Neuronal stem cell (in vitro differentiated cells): ENCODE results near the gene SNX22.

Experiments
- DNase-seq: peaks from one replicate; pipeline ENCODE4 v3.0.0-alpha.2; 2013; ENCODE audit warnings: low spot score
- H2AFZ ChIP-seq: one replicate; pipeline ENCODE4 v1.6.1; 2013; ENCODE audit warnings: mild to moderate bottlenecking, low read length, inconsistent platforms
- H2AK5ac ChIP-seq: 2 replicates; pipeline ENCODE4 v1.6.1; 2013; ENCODE audit warnings: low read depth, mild to moderate bottlenecking, inconsistent platforms, low read length, moderate library complexity, mixed read lengths
- H2BK120ac ChIP-seq: 2 replicates; pipeline ENCODE4 v1.6.1; 2013; ENCODE audit warnings: low read depth, mild to moderate bottlenecking, inconsistent platforms, low read length, moderate library complexity, mixed read lengths
- H2BK12ac ChIP-seq: one replicate; pipeline ENCODE4 v1.6.1; 2013; ENCODE audit warnings: low read length, inconsistent platforms
- H2BK15ac ChIP-seq: 2 replicates; pipeline ENCODE4 v1.6.1; 2013; ENCODE audit warnings: mild to moderate bottlenecking, low read length, inconsistent platforms, mixed read lengths
- H2BK5ac ChIP-seq: one replicate; pipeline ENCODE4 v1.6.1; 2013; ENCODE audit warnings: inconsistent platforms, mild to moderate bottlenecking, low read length, moderate library complexity
- H3K14ac ChIP-seq: one replicate; pipeline ENCODE4 v1.6.1; 2013; ENCODE audit warnings: low read length, inconsistent platforms
- H3K18ac ChIP-seq: 2 replicates; pipeline ENCODE4 v1.6.1; 2013; ENCODE audit warnings: low read length, inconsistent platforms
- H3K23ac ChIP-seq: 2 replicates; pipeline ENCODE4 v1.6.1; 2013; ENCODE audit warnings: low read depth, mild to moderate bottlenecking, mixed read lengths, low read length, inconsistent platforms; ENCODE audit not compliant: poor library complexity
- H3K27ac ChIP-seq: replicated peaks from 3 replicates; pipeline ENCODE4 v1.5.1; 2013; ENCODE audit warnings: low read length, inconsistent platforms
- H3K27me3 ChIP-seq, 3 experiments: 2 replicates each; pipeline ENCODE4 v1.6.1; 2013; ENCODE audit warnings: low read length in 3 of 3, mild to moderate bottlenecking in 2 of 3, inconsistent platforms in 1 of 3, low read depth in 1 of 3, mixed read lengths in 1 of 3, moderate library complexity in 1 of 3; ENCODE audit not compliant: control insufficient read depth in 3 of 3, insufficient read depth in 3 of 3
- H3K36me3 ChIP-seq, 2 donors: replicated peaks in 1 of 2; 2 replicates each; pipeline ENCODE4 v1.6.1; 2013; ENCODE audit warnings: low read length in 2 of 2; ENCODE audit not compliant: control insufficient read depth in 2 of 2, insufficient read depth in 2 of 2
- H3K4ac ChIP-seq: 2 replicates; pipeline ENCODE4 v1.6.1; 2013; ENCODE audit warnings: inconsistent platforms, mild to moderate bottlenecking, low read length, moderate library complexity
- H3K4me1 ChIP-seq, 2 donors: 1 replicate in 1 of 2; 2 replicates in 1 of 2; pipeline ENCODE4 v1.6.1; 2013; ENCODE audit warnings: low read length in 2 of 2, low read depth in 1 of 2; ENCODE audit not compliant: control insufficient read depth in 2 of 2, insufficient read depth in 1 of 2
- H3K4me2 ChIP-seq: one replicate; pipeline ENCODE4 v1.6.1; 2013; ENCODE audit warnings: mild to moderate bottlenecking, low read length, inconsistent platforms; ENCODE audit not compliant: insufficient read depth, poor library complexity, severe bottlenecking
- H3K4me3 ChIP-seq, 2 donors: 2 replicates each; pipeline ENCODE4 v1.5.1; 2013; ENCODE audit warnings: low read length in 2 of 2, mild to moderate bottlenecking in 2 of 2, inconsistent platforms in 1 of 2, moderate library complexity in 1 of 2
- H3K79me1 ChIP-seq: one replicate; pipeline ENCODE4 v1.6.1; 2013; ENCODE audit warnings: low read depth, mild to moderate bottlenecking, inconsistent platforms, low read length, moderate library complexity
- H3K9ac ChIP-seq: one replicate; pipeline ENCODE4 v1.6.1; 2013; ENCODE audit warnings: mild to moderate bottlenecking, low read depth, low read length, inconsistent platforms; ENCODE audit not compliant: poor library complexity
- H3K9me3 ChIP-seq, 2 donors: replicated peaks in 1 of 2; 2 replicates each; pipeline versions ENCODE3 to v1.6.1; 2013; ENCODE audit warnings: low read length in 2 of 2, mild to moderate bottlenecking in 2 of 2, inconsistent platforms in 1 of 2, low read depth in 1 of 2, mixed read lengths in 1 of 2, moderate library complexity in 1 of 2; ENCODE audit not compliant: control insufficient read depth in 2 of 2, insufficient read depth in 1 of 2
- H4K8ac ChIP-seq: one replicate; pipeline ENCODE4 v1.6.1; 2013; ENCODE audit warnings: low read depth, mild to moderate bottlenecking, inconsistent platforms, low read length, moderate library complexity
- H4K91ac ChIP-seq: one replicate; pipeline ENCODE4 v1.6.1; 2013; ENCODE audit warnings: low read length, low read depth, mild to moderate bottlenecking, inconsistent platforms; ENCODE audit not compliant: poor library complexity
- WGBS, 2 donors: extraction: QIAGEN DNeasy Blood & Tissue Kit; methylation state at CpG; one replicate each; pipeline ENCODE4 v1.1.7; 2013; ENCODE audit warnings: missing lambda C conversion rate in 2 of 2, mixed read lengths in 1 of 2; ENCODE audit not compliant: insufficient read length in 2 of 2, insufficient replicate concordance in 1 of 2; ENCODE audit errors: extremely low coverage in 2 of 2; 5-methylcytosine and 5-hydroxymethylcytosine counted together

The SNX22 gene

DNA sequence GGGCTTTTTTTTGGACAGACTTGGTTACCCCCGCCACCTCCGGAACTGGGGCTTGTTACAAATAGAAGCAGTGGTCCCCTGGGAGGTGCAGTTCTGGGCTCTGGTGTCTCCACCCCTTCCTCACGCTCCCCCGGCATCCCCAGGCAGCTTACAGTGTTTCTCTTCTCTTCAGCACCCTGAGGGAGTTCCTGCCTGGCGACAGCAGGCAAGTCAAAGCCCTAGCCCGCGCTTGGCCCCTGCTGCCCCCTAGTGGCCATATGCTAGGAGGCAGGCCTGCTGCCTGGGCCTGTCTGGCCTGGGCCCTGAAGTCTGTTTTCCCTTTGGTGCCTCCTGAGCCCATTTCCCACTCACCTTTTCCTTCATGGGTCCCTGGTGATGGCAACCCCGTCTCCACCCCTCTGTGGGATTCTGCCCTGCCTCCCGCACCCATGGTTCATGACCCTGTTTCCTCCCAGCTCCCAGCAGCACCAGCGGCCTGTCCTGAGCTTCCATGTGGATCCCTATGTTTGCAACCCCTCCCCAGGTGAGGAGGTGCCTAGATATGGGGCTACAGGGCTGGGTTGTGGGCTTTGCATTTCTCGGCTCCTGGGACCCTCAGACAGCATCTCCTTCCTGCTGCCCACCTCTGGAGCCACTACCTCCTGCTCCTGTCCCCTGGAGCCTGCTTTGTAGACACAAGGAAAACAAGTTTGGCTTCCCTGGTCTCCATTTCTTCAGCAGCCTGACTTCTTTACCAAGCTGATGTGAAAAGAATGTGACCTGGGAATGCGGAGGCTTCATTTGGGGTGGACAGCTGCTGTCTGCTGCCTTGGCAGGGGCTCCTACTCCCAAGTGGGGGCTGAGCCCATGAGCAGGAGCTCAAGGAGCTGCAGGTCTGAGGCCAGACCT lies 2.2 kb downstream of the SNX22 start:
- H2AFZ ChIP-seq: peak overlapping the region; percentile 46
- no peak overlapping the region for H4K8ac ChIP-seq
- H3K4me3 ChIP-seq: no peak overlapping the region
- H3K4me1 ChIP-seq: peaks cover 4 to 14% of the 10 kb centered on the region in 2 donors
- H4K91ac ChIP-seq: no peak overlapping the region
- no CpG with 5 or more reads among the region's 12 CpGs for WGBS, 2 donors
- peak overlapping the region; percentile 54 for H3K18ac ChIP-seq
- no peak overlapping the region for H2BK120ac ChIP-seq
- H3K79me1 ChIP-seq: peaks cover 2% of the 10 kb centered on the region
- no peak overlapping the region for H2BK15ac ChIP-seq
- no peak overlapping the region for H3K4ac ChIP-seq
- no peak overlapping the region for H2BK5ac ChIP-seq
- H3K9me3 ChIP-seq: peaks cover 0 to 2% of the 10 kb centered on the region in 2 donors
- no peak overlapping the region for H3K4me2 ChIP-seq
- DNase-seq: peak; percentile 78
- peak overlapping the region; percentile 3 for H3K23ac ChIP-seq
- no peak overlapping the region for H3K27ac ChIP-seq
- H3K27me3 ChIP-seq: peaks cover 11 to 18% (median 14%) of the 10 kb centered on the region in 3 experiments
- H2AK5ac ChIP-seq: peak overlapping the region; percentile 73
- H3K36me3 ChIP-seq: peaks cover 36 to 46% of the 10 kb centered on the region in 2 donors
- H2BK12ac ChIP-seq: no peak overlapping the region
- no peak overlapping the region for H3K9ac ChIP-seq
- no peak overlapping the region for H3K14ac ChIP-seq

DNA sequence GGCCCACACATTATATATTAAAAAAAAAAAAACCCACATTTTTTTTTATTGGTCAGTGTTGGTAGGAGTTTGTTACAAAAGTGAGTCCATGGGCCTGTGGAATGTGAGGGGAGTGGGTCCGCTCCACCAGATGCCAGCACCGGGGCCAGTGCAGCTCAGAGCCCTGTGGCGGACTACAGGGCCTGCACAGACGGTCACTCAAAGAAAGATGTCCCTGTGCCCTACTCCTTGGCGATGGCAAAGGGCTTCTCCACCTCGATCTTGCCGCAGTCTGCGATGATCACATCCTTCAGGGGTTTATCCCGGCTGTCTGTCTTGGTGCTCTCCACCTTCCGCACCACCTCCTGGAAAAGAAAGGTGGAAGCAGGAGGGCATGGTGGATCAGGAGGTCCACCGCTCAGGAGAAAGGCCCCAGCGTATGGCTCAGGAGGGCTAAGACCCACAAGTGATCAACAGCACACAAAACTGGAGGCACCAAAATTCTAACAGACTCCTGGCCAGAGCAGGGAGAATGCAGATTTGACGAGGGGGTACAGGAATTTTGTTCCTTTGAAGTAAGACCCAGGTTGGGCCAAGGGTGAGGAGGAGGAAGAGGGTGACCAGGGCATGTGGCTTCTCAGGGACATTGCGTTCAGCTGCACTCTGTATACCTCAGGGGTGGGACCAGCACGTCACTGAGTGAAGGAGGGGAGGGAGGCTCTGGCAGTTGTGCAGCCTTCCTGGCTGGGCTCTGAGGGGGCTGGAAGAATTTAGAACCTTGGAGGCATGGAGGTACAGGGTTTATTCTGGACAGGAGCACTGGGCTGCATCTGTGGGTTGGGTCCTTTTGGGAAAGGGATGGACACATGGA lies 4.5 kb downstream of the SNX22 start:
- H3K9me3 ChIP-seq: peaks cover 0 to 2% of the 10 kb centered on the region in 2 donors
- no peak overlapping the region for H3K4ac ChIP-seq
- no peak overlapping the region for H2BK12ac ChIP-seq
- no peak overlapping the region for H2BK15ac ChIP-seq
- peaks cover 48 to 68% of the 10 kb centered on the region in 2 donors for H3K36me3 ChIP-seq
- H3K4me3 ChIP-seq: no peak overlapping the region
- H2AK5ac ChIP-seq: no peak overlapping the region
- H3K4me2 ChIP-seq: no peak overlapping the region
- peaks cover 11 to 17% (median 14%) of the 10 kb centered on the region in 3 experiments for H3K27me3 ChIP-seq
- no CpG with 5 or more reads among the region's 15 CpGs for WGBS, 2 donors
- H3K79me1 ChIP-seq: peaks cover 2% of the 10 kb centered on the region
- no peak overlapping the region for H3K18ac ChIP-seq
- H3K9ac ChIP-seq: no peak overlapping the region
- no peak overlapping the region for H4K91ac ChIP-seq
- no peak overlapping the region for H3K27ac ChIP-seq
- H2BK5ac ChIP-seq: no peak overlapping the region
- no peak for DNase-seq
- H3K14ac ChIP-seq: no peak overlapping the region
- H4K8ac ChIP-seq: no peak overlapping the region
- H2BK120ac ChIP-seq: no peak overlapping the region
- H3K4me1 ChIP-seq: peaks cover 4 to 10% of the 10 kb centered on the region in 2 donors
- no peak overlapping the region for H2AFZ ChIP-seq
- no peak overlapping the region for H3K23ac ChIP-seq

DNA sequence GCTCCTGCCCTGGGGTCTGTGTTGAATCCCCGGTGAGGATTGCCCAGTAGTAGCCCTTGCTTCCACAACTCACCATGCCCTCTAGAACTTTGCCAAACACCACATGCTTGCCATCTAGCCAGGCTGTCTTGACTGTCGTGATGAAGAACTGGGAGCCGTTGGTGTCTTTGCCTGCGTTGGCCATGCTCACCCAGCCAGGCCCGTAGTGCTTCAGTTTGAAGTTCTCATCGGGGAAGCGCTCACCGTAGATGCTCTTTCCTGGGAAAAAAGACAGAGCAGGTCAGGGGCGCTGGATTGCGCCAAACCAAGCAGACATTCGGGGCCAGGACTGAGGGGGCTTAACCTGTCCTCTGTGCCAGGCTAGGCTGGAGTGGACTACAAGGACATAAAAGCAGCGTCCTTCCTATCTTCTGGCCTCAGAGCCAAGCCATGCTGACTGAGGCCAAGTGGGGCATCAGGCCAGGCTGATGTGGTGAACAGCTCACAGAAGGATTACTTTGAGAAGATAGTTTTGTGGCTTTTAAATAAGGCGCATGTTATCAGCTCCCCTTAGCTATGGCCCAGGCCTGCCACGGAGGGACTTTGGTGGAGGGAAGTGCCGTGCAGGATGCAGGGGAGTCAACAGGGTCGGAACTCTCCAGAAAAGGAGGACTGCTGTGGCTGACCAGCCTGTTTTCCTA lies 5.3 kb downstream of the SNX22 start:
- peaks cover 48 to 76% of the 10 kb centered on the region in 2 donors for H3K36me3 ChIP-seq

More for the DNA sequence above, 5.3 kb downstream of the SNX22 start:
- Histone ChIP-seq H2BK5ac (no peak overlapping the region), H4K8ac (no peak overlapping the region), H3K14ac (no peak overlapping the region), H3K27ac (no peak overlapping the region), H3K4me3 (no peak overlapping the region), H3K23ac (peak overlapping the region; percentile 10), H3K4ac (no peak overlapping the region), H3K4me2 (no peak overlapping the region), H2AFZ (no peak overlapping the region), H3K9me3 (peaks cover 0 to 2% of the 10 kb centered on the region in 2 donors), H2BK15ac (no peak overlapping the region), H3K79me1 (peaks cover 3% of the 10 kb centered on the region), H3K18ac (no peak overlapping the region), H3K27me3 (peaks cover 9 to 16% (median 13%) of the 10 kb centered on the region in 3 experiments), H3K4me1 (peaks cover 6 to 11% of the 10 kb centered on the region in 2 donors), H4K91ac (no peak overlapping the region), H2BK120ac (no peak overlapping the region), H3K9ac (peak overlapping the region; percentile 2), H2BK12ac (no peak overlapping the region), H2AK5ac (no peak overlapping the region)
- no CpG with 5 or more reads among the region's 16 CpGs for WGBS, 2 donors
- no peak for DNase-seq
